H9 (cell line): ENCODE data around the gene NKPD1. TPM values are rescaled to one million over a fixed set of nuclear protein-coding genes. Genes with fewer than 3 reads are reported as not detected.
A peak's percentile ranks its signal among the peaks of the same experiment; 100 is the strongest.

Source experiments
- DNase-seq: peaks from one replicate; pipeline ENCODE4 v3.0.0-alpha.2; 2017
- H2AFZ ChIP-seq: one replicate; pipeline ENCODE4 v1.6.1; 2013; ENCODE audit warnings: mild to moderate bottlenecking, low read length, control low read depth, moderate library complexity
- H2AK5ac ChIP-seq: 2 replicates; pipeline ENCODE4 v1.6.1; 2013; ENCODE audit warnings: low read length, control low read depth, mixed read lengths; ENCODE audit not compliant: insufficient read length
- H2BK120ac ChIP-seq: one replicate; pipeline ENCODE4 v1.6.1; 2013; ENCODE audit warnings: low read depth, mild to moderate bottlenecking, low read length, control low read depth, inconsistent platforms; ENCODE audit not compliant: poor library complexity, severe bottlenecking
- H2BK12ac ChIP-seq: 2 replicates; pipeline ENCODE4 v1.6.1; 2013; ENCODE audit warnings: low read length, control low read depth, mixed read lengths, low read depth; ENCODE audit not compliant: insufficient read length
- H2BK15ac ChIP-seq: 2 replicates; pipeline ENCODE4 v1.6.1; 2013; ENCODE audit warnings: low read depth, low read length, control low read depth
- H2BK20ac ChIP-seq: one replicate; pipeline ENCODE4 v1.6.1; 2013; ENCODE audit warnings: low read depth, mild to moderate bottlenecking, low read length, control low read depth, inconsistent platforms; ENCODE audit not compliant: poor library complexity, severe bottlenecking
- H2BK5ac ChIP-seq: 2 replicates; pipeline ENCODE4 v1.6.1; 2013; ENCODE audit warnings: low read length, control low read depth, mixed read lengths; ENCODE audit not compliant: insufficient read length
- H3K14ac ChIP-seq: 2 replicates; pipeline ENCODE4 v1.6.1; 2013; ENCODE audit warnings: low read length, control low read depth; ENCODE audit not compliant: insufficient read depth
- H3K18ac ChIP-seq: 2 replicates; pipeline ENCODE4 v1.6.1; 2013; ENCODE audit warnings: low read depth, mild to moderate bottlenecking, mixed read lengths, low read length, control low read depth; ENCODE audit not compliant: insufficient read length
- H3K23ac ChIP-seq: 2 replicates; pipeline ENCODE4 v1.6.1; 2013; ENCODE audit warnings: low read length, control low read depth, mixed read lengths, low read depth; ENCODE audit not compliant: insufficient read length
- H3K23me2 ChIP-seq: 2 replicates; pipeline ENCODE4 v1.6.1; 2013; ENCODE audit warnings: low read depth, mild to moderate bottlenecking, mixed read lengths, low read length, control low read depth; ENCODE audit not compliant: insufficient read length, poor library complexity, severe bottlenecking
- H3K27ac ChIP-seq: 2 replicates; pipeline ENCODE4 v1.5.1; 2013; ENCODE audit warnings: low read length, control low read depth, mixed read lengths, low read depth; ENCODE audit not compliant: insufficient read length
- H3K27me3 ChIP-seq: 2 replicates; pipeline ENCODE4 v1.6.1; 2013; ENCODE audit warnings: low read length, control low read depth, inconsistent platforms; ENCODE audit not compliant: insufficient read depth
- H3K4ac ChIP-seq: 2 replicates; pipeline ENCODE4 v1.6.1; 2013; ENCODE audit warnings: low read depth, mild to moderate bottlenecking, control low read depth, inconsistent platforms, low read length, moderate library complexity
- H3K4me1 ChIP-seq: 2 replicates; pipeline ENCODE4 v1.6.1; 2013; ENCODE audit warnings: low read length, control low read depth, inconsistent platforms; ENCODE audit not compliant: insufficient read depth
- H3K4me2 ChIP-seq: 2 replicates; pipeline ENCODE4 v1.6.1; 2013; ENCODE audit warnings: low read length, control low read depth, mixed read lengths; ENCODE audit not compliant: insufficient read length, insufficient read depth
- H3K56ac ChIP-seq: 2 replicates; pipeline ENCODE4 v1.6.1; 2013; ENCODE audit warnings: low read depth, mild to moderate bottlenecking, mixed read lengths, low read length, control low read depth; ENCODE audit not compliant: insufficient read length
- H3K79me1 ChIP-seq: 2 replicates; pipeline ENCODE4 v1.6.1; 2013; ENCODE audit warnings: low read depth, mild to moderate bottlenecking, moderate library complexity, low read length, control low read depth, inconsistent platforms; ENCODE audit not compliant: insufficient read depth, poor library complexity, severe bottlenecking
- H3K79me2 ChIP-seq: 2 replicates; pipeline ENCODE4 v1.6.1; 2013; ENCODE audit warnings: low read length, control low read depth, inconsistent platforms; ENCODE audit not compliant: insufficient read depth
- H3K9ac ChIP-seq: 2 replicates; pipeline ENCODE4 v1.6.1; 2013; ENCODE audit warnings: low read length, control low read depth, mixed read lengths; ENCODE audit not compliant: insufficient read length; ENCODE audit errors: extremely low read depth
- H3K9me3 ChIP-seq: one replicate; pipeline ENCODE4 v1.6.1; 2013; ENCODE audit warnings: low read depth, low read length, inconsistent platforms; ENCODE audit not compliant: control insufficient read depth
- H3T11ph ChIP-seq: one replicate; pipeline ENCODE4 v1.6.1; 2013; ENCODE audit warnings: mild to moderate bottlenecking, low read length, control low read depth, inconsistent platforms
- H4K20me1 ChIP-seq: one replicate; pipeline ENCODE4 v1.6.1; 2013; ENCODE audit not compliant: control insufficient read depth, insufficient read length, insufficient read depth
- H4K5ac ChIP-seq: 2 replicates; pipeline ENCODE4 v1.6.1; 2013; ENCODE audit warnings: low read depth, mild to moderate bottlenecking, mixed read lengths, low read length, control low read depth; ENCODE audit not compliant: insufficient read length
- H4K8ac ChIP-seq: replicated peaks from 2 replicates; pipeline ENCODE4 v1.6.1; 2013; ENCODE audit warnings: low read length, control low read depth, mixed read lengths, low read depth; ENCODE audit not compliant: insufficient read length
- H4K91ac ChIP-seq: 2 replicates; pipeline ENCODE4 v1.6.1; 2013; ENCODE audit warnings: low read depth, mild to moderate bottlenecking, moderate library complexity, mixed read lengths, low read length, control low read depth; ENCODE audit not compliant: insufficient read length
- H3K27ac Mint-ChIP-seq, 3 experiments: 2 replicates in 2 of 3; 3 replicates in 1 of 3; pipeline ENCODE4 v1.8.0; 2020 to 2021; ENCODE audit warnings: mixed read lengths in 3 of 3, mild to moderate bottlenecking in 1 of 3, moderate library complexity in 1 of 3
- H3K27me3 Mint-ChIP-seq: 2 replicates; pipeline ENCODE4 v1.8.0; 2021; ENCODE audit warnings: low read depth, mild to moderate bottlenecking, moderate library complexity, mixed read lengths
- H3K36me3 Mint-ChIP-seq, 3 experiments: 2 replicates in 2 of 3; 3 replicates in 1 of 3; pipeline ENCODE4 v1.8.0; 2020 to 2021; ENCODE audit warnings: low read depth in 3 of 3, mixed read lengths in 3 of 3; ENCODE audit not compliant: insufficient read depth in 1 of 3
- H3K4me1 Mint-ChIP-seq, 2 experiments: 2 replicates each; pipeline ENCODE4 v1.8.0; 2020; ENCODE audit warnings: mixed read lengths in 2 of 2
- H3K4me3 Mint-ChIP-seq, 2 experiments: 2 replicates in 1 of 2; 3 replicates in 1 of 2; pipeline ENCODE4 v1.8.0; 2020 to 2021; ENCODE audit warnings: mild to moderate bottlenecking in 2 of 2, mixed read lengths in 2 of 2, moderate library complexity in 1 of 2
- H3K9me3 Mint-ChIP-seq, 2 experiments: 2 replicates in 1 of 2; 3 replicates in 1 of 2; pipeline ENCODE4 v1.8.0; 2020; ENCODE audit warnings: mild to moderate bottlenecking in 2 of 2, mixed read lengths in 2 of 2, moderate library complexity in 1 of 2
- CTCF ChIP-seq: fragments of 200-600 bp; sonication (generic); conservative IDR thresholded peaks from 3 replicates; pipeline ENCODE4 v1.8.0; 2021; ENCODE audit warnings: antibody characterized with exemption, mild to moderate bottlenecking
- WGBS: extraction: QIAGEN DNeasy Blood & Tissue Kit; methylation state at CpG from one replicate; pipeline ENCODE4 v1.1.7; 2013; ENCODE audit warnings: missing lambda C conversion rate, low lambda C conversion rate, mixed read lengths; ENCODE audit not compliant: insufficient read length; ENCODE audit errors: extremely low coverage; 5-methylcytosine and 5-hydroxymethylcytosine counted together
- total RNA-seq: library from RNA; stranded (reverse); gene quantifications from 2 replicates; pipeline ENCODE4 v1.2.1, GENCODE V29; 2021

Gene NKPD1
- total RNA-seq, 1 experiment from 2014 or later: 0.17 TPM

- Histone ChIP-seq H3K27me3 (no peaks in the 10 kb centered on the region), H3K27ac (no peak overlapping the region), H2BK15ac (no peak overlapping the region), H2BK12ac (no peak overlapping the region), H3K9me3 (no peaks in the 10 kb centered on the region), H3K4ac (no peak overlapping the region), H3K23me2 (peaks cover 4% of the 10 kb centered on the region), H3K9ac (no peak overlapping the region), H3T11ph (no peak overlapping the region), H2AFZ (no peak overlapping the region), H3K79me1 (no peaks in the 10 kb centered on the region), H3K4me1 (no peaks in the 10 kb centered on the region; the same call in 1 of the 2 replicates), H4K91ac (no peak overlapping the region), H3K56ac (no peak overlapping the region), H4K20me1 (no peaks in the 10 kb centered on the region), H3K23ac (no peak overlapping the region), H2BK120ac (no peak overlapping the region), H3K79me2 (no peaks in the 10 kb centered on the region; the same call in 1 of the 2 replicates), H2BK5ac (no peak overlapping the region), H2AK5ac (no peak overlapping the region), H4K5ac (no peak overlapping the region), H3K4me2 (no peak overlapping the region), H3K18ac (no peak overlapping the region), H4K8ac (no peak overlapping the region), H2BK20ac (no peak overlapping the region), H3K14ac (peak overlapping the region; percentile 46; the same call in 1 of the 2 replicates)
- peaks cover 39 to 40% of the 10 kb centered on the region in 2 experiments for H3K4me1 Mint-ChIP-seq
- no peak for DNase-seq
- no peaks in the 10 kb centered on the region for H3K27me3 Mint-ChIP-seq
- H3K9me3 Mint-ChIP-seq: no peaks in the 10 kb centered on the region
- no peak overlapping the region for H3K4me3 Mint-ChIP-seq
- no CpG with 5 or more reads among the region's 21 CpGs for WGBS
- H3K27ac Mint-ChIP-seq: peak overlapping the region in 2 of 3 experiments; percentile 31 to 87; a peak in 2 of 7 replicates
- H3K36me3 Mint-ChIP-seq: peaks cover 0 to under 1% (median 0%) of the 10 kb centered on the region in 3 experiments; a peak in 2 of 7 replicates
- no peak for TF ChIP-seq CTCF
These were observed 25.5 kb downstream of the NKPD1 start for GRCh38 chr19:45135176-45135885.
